Measurements from ENCODE around the gene SHH. TPM values are rescaled to one million over a fixed set of nuclear protein-coding genes. Genes with fewer than 3 reads are reported as not detected.

Gene SHH
- polyA plus RNA-seq, 1 donor from 2014 or later, result 1.5 TPM

GRCh38 chr7:155852426-155853301, 40.4 kb upstream of the SHH start:
- H3K4me2 ChIP-seq (ENCODE audit: low read length), result no peak overlapping the region
- no peaks in the 10 kb centered on the region for H3K9me2 ChIP-seq (ENCODE audit: insufficient read depth, low read length)
- H3K79me2 ChIP-seq (replicated peaks; ENCODE audit: insufficient read depth, low read length), result no peaks in the 10 kb centered on the region
- no peaks in the 10 kb centered on the region for H4K20me1 ChIP-seq (ENCODE audit: insufficient read depth)
- no peak overlapping the region for H2AFZ ChIP-seq (ENCODE audit: low read depth, low read length)
- no peaks in the 10 kb centered on the region for H3K36me3 ChIP-seq (ENCODE audit: insufficient read depth, low read length)
- H3K9me3 ChIP-seq (ENCODE audit: low read length), result no peaks in the 10 kb centered on the region
- no peaks in the 10 kb centered on the region for H3F3A ChIP-seq (ENCODE audit: insufficient read depth, low read length, poor library complexity, severe bottlenecking)
- TF ChIP-seq EZH2 (IDR thresholded peaks at IDR 0.05; ENCODE audit: borderline replicate concordance, insufficient read depth, low read length, poor library complexity, severe bottlenecking) (no peak), SMC3 (conservative IDR thresholded peaks at IDR 0.05; ENCODE audit: poor library complexity) (no peak), POLR2AphosphoS5 (IDR thresholded peaks at IDR 0.05) (no peak), REST (IDR thresholded peaks at IDR 0.05; ENCODE audit: borderline replicate concordance) (no peak), CTCF (IDR thresholded peaks at IDR 0.05; ENCODE audit: poor library complexity, severe bottlenecking) (no peak), TAF1 (IDR thresholded peaks at IDR 0.05; ENCODE audit: low read depth) (no peak), RAD21 (conservative IDR thresholded peaks at IDR 0.05) (no peak)
- H3K9ac ChIP-seq (ENCODE audit: low read length), result no peak overlapping the region
- H3K27me3 ChIP-seq (ENCODE audit: insufficient read depth, low read depth, low read length), result no peaks in the 10 kb centered on the region
- no peak overlapping the region for H3K4me3 ChIP-seq (ENCODE audit: low read length)
- H3K27ac ChIP-seq (ENCODE audit: low read length), result no peak overlapping the region

- Histone ChIP-seq H3K36me3 (ENCODE audit: insufficient read depth, low read length) (no peaks in the 10 kb centered on the region), H3F3A (ENCODE audit: insufficient read depth, low read length, poor library complexity, severe bottlenecking) (no peaks in the 10 kb centered on the region), H4K20me1 (ENCODE audit: insufficient read depth) (no peaks in the 10 kb centered on the region), H3K4me3 (ENCODE audit: low read length) (no peak overlapping the region), H3K9ac (ENCODE audit: low read length) (no peak overlapping the region), H3K79me2 (replicated peaks; ENCODE audit: insufficient read depth, low read length) (no peaks in the 10 kb centered on the region), H3K9me2 (ENCODE audit: insufficient read depth, low read length) (no peaks in the 10 kb centered on the region), H3K27ac (ENCODE audit: low read length) (no peak overlapping the region), H3K9me3 (ENCODE audit: low read length) (no peaks in the 10 kb centered on the region), H2AFZ (ENCODE audit: low read depth, low read length) (no peak overlapping the region), H3K4me2 (ENCODE audit: low read length) (no peak overlapping the region), H3K27me3 (ENCODE audit: insufficient read depth, low read depth, low read length) (no peaks in the 10 kb centered on the region)
- TF ChIP-seq SMC3 (conservative IDR thresholded peaks at IDR 0.05; ENCODE audit: poor library complexity) (no peak), REST (IDR thresholded peaks at IDR 0.05; ENCODE audit: borderline replicate concordance) (no peak), TAF1 (IDR thresholded peaks at IDR 0.05; ENCODE audit: low read depth) (no peak), CTCF (IDR thresholded peaks at IDR 0.05; ENCODE audit: poor library complexity, severe bottlenecking) (no peak), MXI1 (conservative IDR thresholded peaks at IDR 0.05; ENCODE audit: poor library complexity, severe bottlenecking) (no peak), POLR2AphosphoS5 (IDR thresholded peaks at IDR 0.05) (no peak), EZH2 (IDR thresholded peaks at IDR 0.05; ENCODE audit: borderline replicate concordance, insufficient read depth, low read length, poor library complexity, severe bottlenecking) (no peak), EP300 (conservative IDR thresholded peaks at IDR 0.05; ENCODE audit: poor library complexity, severe bottlenecking) (no peak), RAD21 (conservative IDR thresholded peaks at IDR 0.05) (no peak)
Observed at GRCh38 chr7:155851892-155852291, 39.6 kb upstream of the SHH start.
